GM18951 (cell line): ENCODE measurements around the gene ARSK.

Source experiments
- POLR2A ChIP-seq: IDR thresholded peaks from 4 replicates; pipeline ENCODE4 v1.6.1; 2011; ENCODE audit warnings: mild to moderate bottlenecking; ENCODE audit not compliant: insufficient read length, insufficient read depth; ENCODE audit errors: extremely low read depth
- in situ Hi-C: fragments of 300-500 bp; cut with MboI; formaldehyde crosslinking; loops from one replicate; pipeline ENCODE4 v1.12.0; 2022; ENCODE audit warnings: low sequenced_read_pairs, mixed read lengths, inconsistent platforms; ENCODE audit not compliant: unreplicated experiment

ARSK gene

DNA sequence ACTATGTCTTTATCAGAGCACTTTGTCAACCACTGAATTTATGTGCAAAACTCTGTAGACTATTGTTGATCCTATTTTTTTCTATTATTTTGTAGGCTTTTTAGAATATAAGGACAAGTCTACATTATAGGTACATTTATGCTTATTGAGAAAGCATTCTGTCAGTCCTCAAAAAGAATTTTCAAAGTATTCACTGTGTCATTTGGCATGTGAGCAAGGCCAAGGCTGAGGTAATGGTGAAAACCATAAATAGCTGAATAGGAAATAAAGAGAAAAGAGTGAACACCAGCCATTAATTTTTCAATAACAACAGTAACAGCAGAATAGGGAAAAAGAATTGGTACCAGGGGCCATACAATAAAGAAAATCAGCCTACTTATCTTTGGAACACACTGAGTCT is 21.1 kb upstream of the ARSK start:
- in situ Hi-C loops, result no loop called here
- no peak for TF ChIP-seq POLR2A

DNA sequence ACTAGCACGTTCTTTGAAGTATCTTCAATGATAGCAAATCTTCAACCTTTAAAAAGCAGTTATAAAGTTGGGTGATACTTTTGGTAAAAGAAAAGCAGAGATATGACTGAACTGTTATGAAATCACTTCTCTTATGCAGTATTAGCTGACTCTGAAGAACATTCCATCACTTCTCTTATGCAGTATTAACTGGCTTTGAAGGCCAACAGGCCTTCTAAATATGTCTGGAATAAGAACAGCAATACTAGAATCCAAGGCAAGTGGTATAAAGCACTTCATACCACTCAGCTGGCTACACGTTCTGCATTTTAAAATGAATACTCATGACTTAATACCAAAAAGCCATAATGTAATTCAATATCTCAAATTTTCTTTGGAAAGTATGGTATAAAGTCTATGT is 17.4 kb upstream of the ARSK start:
- TF ChIP-seq POLR2A, result no peak
- in situ Hi-C loops, result no loop called here

DNA sequence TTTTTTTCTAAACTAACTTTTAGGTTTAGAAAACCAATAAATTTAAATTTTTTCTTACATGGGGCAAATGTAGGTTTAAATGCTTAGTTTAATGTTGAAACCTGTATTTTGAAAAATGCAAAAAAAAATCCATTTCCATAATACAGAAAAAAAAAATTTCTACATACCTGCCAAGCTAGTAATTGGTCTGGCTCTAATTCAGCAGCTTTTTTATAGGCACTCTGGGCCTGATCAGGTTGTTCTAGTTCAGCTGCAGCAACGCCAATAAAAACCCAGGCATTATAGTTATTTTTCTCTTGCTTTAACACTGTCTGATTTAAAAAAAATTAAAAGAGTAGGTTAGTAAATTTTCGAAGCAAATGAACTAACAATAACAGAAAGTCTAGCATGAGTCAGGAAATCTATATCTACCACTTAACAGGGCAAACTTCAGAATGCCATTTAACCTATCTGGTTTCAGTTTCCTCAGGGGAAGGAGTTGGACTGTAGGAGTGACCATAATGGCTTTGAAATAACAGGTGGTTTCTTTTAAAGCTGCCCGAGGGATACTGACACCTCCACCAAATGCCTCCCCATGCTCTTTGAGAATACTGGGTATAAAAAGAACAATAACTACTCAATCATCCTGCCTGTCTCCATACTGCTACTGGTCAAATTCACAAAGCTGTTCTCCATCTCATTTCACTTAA is 11.7 kb upstream of the ARSK start:
- no peak for TF ChIP-seq POLR2A
- in situ Hi-C loops, result no loop called here

DNA sequence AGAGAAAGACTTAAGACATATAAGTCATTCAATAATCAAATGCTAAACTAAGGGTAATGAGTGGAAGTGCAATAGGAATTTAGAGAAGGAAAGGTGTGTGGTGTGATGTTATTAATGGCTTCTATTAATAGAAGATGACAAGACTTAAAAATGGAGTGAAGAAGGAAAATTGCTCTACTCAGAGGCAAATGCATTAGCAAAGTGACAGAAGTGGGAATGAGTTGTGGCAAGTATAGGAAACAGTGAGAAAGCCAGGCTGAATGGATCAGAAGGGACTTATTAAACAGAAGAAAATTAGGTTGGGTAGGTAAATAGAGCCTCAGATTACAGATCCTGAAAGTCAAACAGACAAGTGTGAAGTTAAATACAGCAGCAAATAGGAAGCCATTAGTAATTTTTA is 5.9 kb upstream of the ARSK start:
- in situ Hi-C loops, result no loop called here
- no peak for TF ChIP-seq POLR2A

- in situ Hi-C loops, result no loop called here
- no peak for TF ChIP-seq POLR2A
These were observed 612 bp upstream of the ARSK start for GRCh38 chr5:95554331-95554646.

DNA sequence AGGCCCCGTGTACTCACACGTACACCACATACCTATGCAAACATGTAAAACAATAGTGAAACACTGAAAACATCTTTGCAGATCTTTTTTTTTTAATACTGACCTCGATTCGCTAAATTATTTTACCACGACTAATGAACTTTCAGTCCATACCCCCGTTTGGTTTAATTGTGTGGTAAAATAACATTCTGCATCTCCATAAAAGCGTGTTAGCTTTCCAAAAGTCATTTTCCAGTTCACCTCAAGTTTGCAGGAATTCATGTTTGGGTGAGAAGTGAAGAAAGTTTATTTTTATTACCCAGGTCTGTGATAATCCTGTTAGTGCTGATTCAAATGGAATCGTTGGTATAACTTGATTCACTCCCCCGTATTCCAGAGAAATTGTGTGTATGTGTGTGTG is 652 bp downstream of the ARSK start:
- in situ Hi-C loops, result no loop called here
- TF ChIP-seq POLR2A, result no peak

DNA sequence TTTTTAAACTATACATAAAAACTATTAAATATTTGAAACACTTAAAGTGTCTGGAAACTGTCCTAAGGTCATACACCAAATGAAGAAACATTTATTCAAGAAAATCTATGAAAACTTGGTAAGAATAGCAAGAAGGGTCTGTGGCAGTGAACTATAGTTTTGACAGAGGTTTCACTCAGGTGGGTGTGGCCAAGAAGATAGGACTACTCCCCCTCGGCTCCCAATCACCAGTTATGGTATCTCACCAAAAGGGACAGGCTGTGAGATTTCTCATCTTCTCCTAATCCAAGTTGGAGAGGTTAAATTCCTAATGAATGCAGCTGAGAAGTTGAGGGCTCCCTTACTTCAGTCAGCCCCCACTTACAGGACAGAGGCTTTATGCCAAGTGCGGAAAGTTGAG is 2.9 kb downstream of the ARSK start:
- no peak for TF ChIP-seq POLR2A
- in situ Hi-C loops, result no loop called here

DNA sequence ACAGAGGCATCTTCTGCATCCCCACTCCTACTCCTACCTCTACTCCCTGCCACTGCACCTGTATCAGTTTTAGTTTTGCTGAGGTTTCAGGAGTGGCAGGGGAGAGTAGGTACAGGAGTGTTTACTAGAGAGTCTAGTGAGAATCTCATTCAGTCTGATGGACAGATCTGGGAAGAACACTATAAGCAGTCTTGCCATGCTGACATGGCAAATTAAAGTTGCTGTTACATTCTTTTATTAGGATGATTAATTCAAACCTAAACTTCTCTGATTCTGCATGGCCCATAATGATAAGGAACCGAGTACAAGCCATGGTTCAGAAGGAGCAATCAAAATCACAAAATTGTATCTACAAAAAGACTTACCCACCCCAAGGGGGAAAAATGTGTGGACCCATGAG is 7.4 kb downstream of the ARSK start:
- in situ Hi-C loops, result no loop called here
- no peak for TF ChIP-seq POLR2A

DNA sequence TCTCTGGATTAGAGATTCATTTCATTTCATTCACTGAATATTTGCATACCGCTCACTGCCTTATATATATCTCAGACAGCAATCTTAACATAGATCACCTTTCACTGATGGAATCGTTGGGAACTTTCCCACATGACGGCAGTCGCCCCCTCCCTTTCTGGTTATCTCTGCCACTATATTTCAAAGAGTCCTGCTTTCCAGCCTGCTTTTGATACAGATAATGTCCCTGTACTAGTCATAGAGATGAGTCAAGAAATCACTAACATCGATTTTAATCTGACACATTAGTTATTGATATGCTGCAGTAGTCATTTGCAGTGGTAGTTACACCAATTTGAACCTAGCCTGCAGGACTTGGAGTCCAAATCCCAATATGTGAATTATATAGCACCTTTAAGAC is 8.5 kb downstream of the ARSK start:
- TF ChIP-seq POLR2A, result no peak
- in situ Hi-C loops, result no loop called here

GRCh38 chr5:95564450-95564849 is 9.5 kb downstream of the ARSK start:
- in situ Hi-C loops, result no loop called here
- TF ChIP-seq POLR2A, result no peak

DNA sequence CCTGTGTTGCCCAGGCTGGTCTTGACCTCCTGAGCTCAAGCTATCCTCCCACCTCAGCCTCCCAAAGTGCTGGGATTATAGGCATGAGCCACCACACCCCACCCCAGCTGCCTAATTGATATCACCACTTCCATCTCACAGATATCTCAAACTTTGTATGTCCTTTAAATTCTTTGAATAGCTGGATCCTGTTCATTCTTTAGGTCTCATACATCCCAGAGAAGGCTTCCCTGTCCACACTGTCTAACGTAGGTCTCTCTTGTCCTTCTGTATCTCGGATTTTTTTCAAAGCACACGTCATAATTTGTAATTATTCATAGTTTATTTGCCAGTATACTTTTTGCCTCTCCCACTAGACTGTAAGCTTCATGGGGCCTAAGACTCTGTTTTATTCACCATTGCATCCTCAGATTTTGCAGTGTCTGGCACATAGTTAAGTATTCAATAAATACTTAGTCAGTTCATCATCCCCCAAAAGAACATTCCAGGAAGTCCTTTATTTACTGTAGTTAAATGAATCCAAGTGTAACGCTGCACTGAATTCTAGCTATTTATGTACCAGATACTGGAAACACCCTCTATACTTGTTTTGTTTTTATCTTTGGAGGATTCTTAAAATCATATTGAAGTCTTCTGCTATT is 10.5 kb downstream of the ARSK start:
- no peak for TF ChIP-seq POLR2A
- in situ Hi-C loops, result no loop called here

- TF ChIP-seq POLR2A, result no peak
- in situ Hi-C loops, result no loop called here
These were observed 17.1 kb downstream of the ARSK start for GRCh38 chr5:95572016-95572415.

DNA sequence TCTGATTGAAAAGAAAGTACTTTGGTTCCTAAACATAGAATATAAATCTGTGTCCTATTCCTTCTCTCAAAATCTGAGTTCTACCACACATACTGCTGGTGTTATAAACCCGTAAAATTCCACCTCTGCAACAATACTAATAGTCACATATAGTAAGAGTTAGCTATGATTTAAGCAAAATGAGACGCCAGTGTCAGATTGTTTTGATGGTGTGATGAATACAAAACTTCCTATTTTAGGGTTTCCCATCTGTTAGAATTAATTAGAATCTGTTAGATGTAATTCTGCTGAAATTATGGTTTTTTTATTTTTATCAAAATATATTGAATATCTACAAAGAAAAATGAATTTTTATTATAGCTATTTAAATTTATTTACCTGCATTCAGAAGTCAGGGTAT is 26.7 kb downstream of the ARSK start:
- in situ Hi-C loops, result no loop called here
- no peak for TF ChIP-seq POLR2A

GRCh38 chr5:95583992-95584391 is 29.1 kb downstream of the ARSK start:
- in situ Hi-C loops, result no loop called here
- TF ChIP-seq POLR2A, result no peak
